Peyer's patch (tissue), 4 donors: ENCODE results near the gene ONECUT1.

Source experiments
- CTCF ChIP-seq, 6 experiments: fragments of 450-650 bp in 4 of 6; fragments of 200-600 bp in 2 of 6; sonication (generic) in 1 of 6; IDR thresholded peaks; one replicate each; pipeline ENCODE4 v1.5.1; 2017 to 2019; ENCODE audit warnings: antibody characterized with exemption in 6 of 6, mild to moderate bottlenecking in 3 of 6, moderate library complexity in 1 of 6
- POLR2A ChIP-seq, 2 donors: fragments of 450-650 bp; IDR thresholded peaks; one replicate each; pipeline ENCODE4 v1.5.1; 2017; ENCODE audit warnings: antibody characterized with exemption in 2 of 2, mild to moderate bottlenecking in 2 of 2, moderate library complexity in 2 of 2

DNA sequence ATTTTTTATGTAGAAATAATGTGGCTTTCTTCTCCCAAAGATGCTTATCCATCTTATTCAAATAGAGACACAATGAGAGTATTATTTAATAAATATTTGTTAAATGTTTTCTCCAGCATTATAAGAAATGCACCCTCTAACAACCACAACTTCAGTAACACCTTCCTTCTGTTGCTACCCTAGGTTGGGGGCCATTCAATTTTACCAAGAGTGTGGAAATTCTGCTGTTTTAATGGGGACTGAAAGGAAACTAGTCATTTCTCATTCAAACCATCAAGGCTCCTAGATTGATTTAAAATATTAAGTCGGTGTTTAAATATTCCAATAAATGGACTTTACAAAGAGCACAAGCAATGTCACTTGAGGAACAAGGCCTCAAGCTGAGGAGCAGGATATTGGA is 7.6 kb downstream of the ONECUT1 start:
- TF ChIP-seq CTCF (IDR thresholded peaks at IDR 0.05) (no peak), POLR2A (IDR thresholded peaks at IDR 0.05) (no peak)
